ENCODE results near the gene FAM171A1.
"Not testable (repeated sequence)": the region's sequence is repeated elsewhere in the genome, so short reads cannot be mapped to it uniquely, and the experiment has no call there.

Gene FAM171A1

DNA sequence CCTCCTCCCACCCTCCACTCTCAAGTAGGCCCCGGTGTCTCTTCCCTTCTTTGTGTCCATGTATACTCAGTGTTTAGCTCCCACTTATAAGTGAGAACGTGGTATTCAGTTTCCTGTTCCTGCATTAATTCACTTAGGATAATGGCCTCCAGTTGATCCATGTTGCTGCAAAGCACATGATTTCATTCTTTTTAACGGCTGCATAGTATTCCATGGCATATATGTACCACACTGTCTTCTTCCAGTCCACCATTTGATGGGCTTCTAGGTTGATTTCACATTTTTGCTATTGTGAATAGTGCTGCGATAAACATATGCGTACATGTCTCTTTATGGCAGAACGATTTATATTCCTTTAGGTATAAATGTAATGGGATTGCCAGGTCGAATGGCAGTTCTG lies 51.0 kb downstream of the FAM171A1 start:
- DNase-seq (ENCODE audit: low spot score), result no peak

DNA sequence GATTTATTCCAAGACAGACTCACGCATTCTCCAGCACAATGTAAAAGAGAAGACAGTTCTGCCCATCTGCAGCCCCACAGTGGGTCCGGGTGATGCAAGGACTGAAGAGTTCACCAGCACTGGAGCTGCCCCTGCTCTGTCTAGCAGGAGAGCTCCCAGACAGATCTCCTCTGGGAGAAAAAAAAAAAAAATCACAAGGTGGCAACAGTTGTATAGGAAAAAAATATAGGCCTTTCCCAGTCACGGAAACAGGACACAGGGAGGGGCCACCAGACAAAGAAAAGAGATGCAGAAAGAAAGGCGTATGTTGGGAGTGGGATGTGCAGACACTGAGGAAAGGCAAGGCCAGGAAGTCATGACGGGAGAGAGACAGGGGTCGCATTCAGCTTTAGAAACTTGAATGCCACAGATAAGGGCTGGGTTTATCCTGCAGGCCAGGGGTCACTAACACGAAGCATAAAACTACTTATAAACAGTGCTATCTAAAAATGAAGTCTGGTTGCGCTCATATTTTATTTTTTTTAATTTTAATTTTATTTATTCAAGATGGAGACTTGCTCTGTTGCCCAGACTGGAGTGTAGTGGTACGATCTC lies 54.1 kb downstream of the FAM171A1 start:
- DNase-seq (ENCODE audit: low spot score), result no peak

DNA sequence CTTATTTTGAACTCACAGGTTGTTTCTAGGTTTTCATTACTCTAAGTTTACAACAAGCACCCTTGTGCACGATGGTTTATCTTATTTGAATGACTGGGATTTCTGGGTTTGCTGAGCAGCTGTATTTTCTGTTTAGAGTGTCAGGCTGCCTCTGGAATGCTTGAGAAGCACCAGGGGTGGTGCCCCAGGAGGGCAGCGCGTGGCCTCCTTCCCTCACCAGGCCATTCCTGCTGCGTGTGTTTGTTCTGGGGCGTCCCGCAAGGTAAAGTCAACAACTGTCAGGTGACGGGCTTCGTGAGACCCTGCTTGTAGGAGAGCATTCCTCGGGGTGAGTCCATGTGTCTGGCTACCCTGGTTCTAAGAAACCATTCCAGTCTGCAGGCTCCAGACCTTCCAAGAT lies 54.9 kb downstream of the FAM171A1 start:
- no peak for DNase-seq (ENCODE audit: low spot score)

DNA sequence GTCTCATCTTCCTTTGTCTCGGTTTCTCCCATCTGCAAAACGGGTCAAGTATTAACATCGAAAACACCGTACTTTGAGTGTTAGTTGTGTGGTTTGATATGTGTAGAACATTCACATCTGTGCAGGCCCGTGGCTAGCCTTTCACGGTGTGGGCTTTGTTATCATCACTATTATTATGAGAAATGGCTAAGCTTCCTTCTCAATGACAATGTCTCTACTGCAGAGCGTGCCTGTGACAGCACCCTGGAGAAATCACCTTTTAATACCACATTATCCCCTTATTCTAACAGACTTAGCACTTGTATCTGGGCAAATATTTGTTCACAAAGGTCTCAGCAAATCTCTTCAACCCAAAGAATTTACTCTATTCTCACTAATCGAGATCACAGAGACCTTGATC lies 55.8 kb downstream of the FAM171A1 start:
- no peak for DNase-seq (ENCODE audit: low spot score)

DNA sequence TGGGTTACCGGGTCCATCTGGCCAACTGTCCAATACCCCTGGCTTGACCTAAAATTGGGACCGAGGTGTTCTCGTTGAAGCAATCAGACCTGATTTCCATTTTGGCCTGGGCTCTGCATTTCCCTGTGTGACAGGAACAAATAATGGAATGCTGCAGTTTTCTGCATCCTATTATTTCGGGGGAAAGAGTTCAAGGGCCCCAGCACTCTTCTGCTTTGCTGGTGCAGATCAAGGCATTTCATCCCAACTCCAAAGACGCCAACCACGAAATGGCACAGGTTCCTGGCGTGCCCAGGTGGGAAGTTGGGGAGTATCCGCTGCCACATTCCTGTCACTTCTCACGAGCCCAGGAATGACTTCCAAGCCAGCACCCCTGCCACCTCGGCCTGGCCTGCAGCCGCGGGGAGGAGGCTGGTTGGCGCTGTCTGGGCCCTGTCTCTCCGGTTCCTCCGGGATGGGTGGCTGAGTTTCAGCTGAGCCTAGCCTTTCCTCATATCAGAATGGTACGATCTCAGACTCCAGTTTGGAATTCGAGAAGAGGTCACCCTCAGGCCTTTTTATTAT lies 56.5 kb downstream of the FAM171A1 start:
- no peak for DNase-seq (ENCODE audit: low spot score)

DNA sequence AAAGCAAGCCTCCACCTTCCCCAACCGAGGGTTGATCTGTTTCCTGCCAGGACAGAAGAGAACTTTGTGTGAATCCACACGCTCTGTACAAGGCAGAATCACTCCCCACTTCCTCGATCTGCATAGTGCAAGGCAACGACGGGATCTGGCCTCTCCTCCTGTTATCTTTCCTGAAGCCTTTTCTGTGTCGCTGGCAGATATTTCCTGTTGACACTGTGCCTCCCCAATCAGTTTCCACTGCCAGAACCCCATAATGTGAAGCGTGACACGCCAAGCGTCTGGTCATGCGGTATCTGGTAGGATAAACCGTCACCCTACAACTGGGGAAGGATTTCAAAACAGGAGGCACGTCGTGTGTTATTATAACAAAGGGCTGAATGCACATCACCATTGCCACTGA lies 57.2 kb downstream of the FAM171A1 start:
- no peak for DNase-seq (ENCODE audit: low spot score)

DNA sequence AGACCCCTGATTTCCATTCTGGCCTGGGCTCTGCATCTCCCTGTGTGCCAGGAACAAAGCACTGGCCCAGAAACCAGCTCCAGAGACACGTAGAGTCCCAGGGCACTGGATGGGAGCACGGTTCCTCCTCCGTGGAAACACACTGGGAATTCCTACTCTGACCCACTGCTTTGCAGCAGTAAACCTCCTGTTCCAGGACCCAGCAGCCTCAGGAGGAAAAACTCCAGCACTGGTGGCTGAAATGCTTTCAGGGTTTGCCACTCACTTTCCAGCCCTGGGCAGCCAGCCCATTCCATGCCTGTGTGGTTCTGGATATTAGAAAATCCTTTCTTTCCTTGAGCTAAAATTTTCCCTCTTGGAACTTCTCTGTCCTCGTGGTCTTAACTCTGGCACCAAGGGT lies 58.0 kb downstream of the FAM171A1 start:
- DNase-seq (ENCODE audit: low spot score), result no peak

DNA sequence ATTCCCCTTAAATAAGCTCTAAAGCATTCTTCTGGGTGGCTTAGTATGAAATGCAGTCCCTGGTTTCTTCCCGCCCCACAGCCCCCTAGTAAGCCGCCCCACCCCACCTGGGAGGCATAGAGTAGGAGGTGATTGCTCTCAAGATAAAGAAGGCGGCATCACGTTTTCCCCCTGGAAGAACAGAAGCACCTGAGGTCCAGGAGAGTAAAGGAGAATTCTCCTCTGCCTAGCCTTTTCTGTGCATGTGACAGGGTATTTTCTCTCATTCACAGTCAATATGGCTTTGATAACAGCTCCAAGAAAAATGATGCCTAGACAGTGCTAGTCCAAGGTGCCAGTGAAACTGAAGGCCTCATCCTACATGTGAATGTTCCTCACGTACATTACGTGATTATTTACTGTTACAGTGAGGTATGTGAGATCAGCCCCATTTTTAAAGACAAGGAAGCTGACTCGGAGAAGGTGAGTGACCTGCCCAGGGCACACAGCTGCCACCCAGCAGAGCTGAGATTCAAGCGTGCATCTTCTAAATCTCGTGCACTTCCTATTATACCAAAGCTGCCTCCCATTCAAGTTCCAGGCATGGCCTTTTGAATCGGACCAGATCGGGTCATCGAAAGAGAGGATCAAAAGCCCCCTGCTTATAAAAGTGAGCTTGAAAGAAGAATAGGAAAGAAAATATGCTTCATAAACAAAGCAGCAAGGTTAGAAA lies 59.4 kb downstream of the FAM171A1 start:
- no peak for DNase-seq (ENCODE audit: low spot score)

DNA sequence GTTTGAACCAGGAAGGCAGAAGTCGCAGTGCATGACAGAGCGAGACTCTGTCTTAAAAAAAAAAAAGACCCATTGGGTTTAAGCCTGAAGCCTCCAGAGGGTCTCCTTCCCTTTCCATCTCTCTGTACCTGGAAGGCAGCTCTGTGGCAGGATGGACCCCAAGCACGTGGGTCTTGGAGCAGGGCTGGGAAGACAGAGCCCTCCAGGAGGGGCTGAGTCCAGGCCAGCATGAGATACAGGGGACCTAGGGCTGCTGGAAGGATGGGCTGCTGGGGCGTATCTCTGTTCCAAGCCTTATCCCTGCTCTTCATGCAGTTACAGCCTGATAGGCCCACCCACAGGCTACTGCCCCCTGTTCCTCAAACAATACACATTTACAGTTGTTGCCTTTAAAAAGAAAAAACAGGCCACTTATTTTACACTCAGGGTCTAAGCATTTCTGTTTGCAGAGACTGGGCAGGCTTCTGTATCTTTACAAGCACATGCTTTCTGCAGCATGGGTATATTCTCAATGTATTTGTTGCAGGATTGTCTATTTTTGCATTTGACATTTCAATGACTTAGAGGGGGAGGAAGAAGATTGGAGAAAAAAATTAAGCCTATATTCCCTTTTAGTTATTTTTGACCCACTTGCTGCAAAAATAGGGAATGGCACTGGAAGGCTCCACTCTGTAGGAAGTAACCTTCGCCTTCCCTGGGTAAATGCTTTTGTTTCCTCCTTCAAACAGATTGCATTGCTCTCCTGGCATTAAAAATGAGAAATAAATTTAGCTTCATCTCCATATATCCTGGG lies 60.1 kb downstream of the FAM171A1 start:
- no peak for DNase-seq (ENCODE audit: low spot score)

DNA sequence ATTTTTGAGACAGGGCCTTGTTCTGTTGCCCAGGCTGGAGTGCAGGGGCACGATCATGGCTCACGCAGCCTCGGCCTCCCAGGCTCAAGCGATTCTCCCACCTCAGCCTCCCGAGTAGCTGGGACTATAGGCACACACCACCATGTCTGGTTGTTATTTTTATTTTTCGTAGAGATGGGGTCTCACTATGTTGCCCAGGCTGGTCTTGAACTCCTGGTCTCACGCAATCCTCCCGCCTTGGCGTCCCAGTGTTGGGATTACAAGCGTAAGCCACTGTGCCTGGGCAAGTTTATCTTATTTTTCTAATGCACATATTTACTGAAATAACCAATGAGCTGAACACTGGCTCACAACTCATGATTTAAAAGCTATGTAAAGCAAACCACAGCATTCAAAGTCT lies 61.9 kb downstream of the FAM171A1 start:
- DNase-seq (ENCODE audit: low spot score), result no peak

DNA sequence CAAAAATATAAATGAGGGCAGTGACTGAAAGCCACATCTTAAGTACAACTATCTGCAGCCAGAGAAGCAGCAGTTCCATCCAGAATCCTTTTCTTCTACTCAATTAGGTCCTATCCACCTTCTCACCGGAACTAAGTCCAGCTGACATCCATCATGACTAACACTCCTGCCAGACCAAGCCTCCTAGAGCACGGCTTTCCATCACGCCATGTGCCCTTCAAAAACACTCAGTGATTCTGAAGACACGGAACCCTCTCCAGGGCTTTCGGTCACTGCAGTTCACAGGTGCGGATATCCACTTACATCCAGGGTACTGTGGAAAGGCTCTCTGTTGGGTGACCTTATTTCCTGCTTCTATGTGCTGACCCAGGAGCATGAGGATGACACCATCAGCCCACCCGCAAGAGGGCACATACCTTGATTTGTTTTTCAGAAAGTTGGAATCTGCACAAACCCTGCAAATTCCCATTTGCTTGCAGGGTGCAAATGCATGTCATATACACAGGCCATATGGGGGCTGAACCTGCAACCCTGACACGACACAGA lies 64.3 kb downstream of the FAM171A1 start:
- DNase-seq (ENCODE audit: low spot score), result no peak

DNA sequence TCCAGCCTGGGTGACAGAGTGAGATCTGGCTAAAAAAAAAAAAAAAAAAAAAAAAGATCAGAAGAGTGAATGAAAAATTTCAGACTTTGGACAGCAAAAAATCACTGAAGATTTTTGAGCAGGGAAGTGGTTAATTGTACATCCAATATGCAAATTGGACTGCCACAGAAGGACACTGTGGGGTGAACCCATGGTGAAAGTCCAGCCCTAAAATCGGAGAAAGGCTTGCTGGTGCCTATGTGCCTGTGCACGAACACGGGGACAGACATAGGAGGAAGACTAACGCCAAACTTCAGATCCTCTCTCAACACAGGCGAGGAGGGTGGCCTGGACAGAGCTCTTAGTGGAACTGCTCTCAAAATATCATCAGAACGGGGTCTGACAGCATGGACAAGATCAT lies 65.5 kb downstream of the FAM171A1 start:
- no peak for DNase-seq (ENCODE audit: low spot score)

DNA sequence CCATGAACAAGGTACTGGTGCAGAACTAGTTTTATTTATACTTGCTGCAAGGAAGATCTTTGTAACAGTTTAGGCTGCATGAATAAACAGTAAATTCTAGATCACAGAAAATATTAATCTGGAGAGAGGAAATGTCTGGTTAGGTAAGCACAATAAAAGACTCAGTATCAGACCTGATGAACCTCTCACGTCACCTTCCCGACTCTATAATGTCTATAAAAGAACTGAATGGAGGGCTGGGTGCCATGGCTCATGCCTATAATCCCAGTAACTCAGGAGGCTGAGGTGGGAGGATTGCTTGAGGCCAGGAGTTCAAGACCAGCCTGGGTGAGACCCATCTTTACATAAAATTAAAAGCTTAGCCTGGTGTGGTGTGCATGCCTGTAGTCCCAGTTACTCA lies 65.9 kb downstream of the FAM171A1 start:
- DNase-seq (ENCODE audit: low spot score), result no peak

DNA sequence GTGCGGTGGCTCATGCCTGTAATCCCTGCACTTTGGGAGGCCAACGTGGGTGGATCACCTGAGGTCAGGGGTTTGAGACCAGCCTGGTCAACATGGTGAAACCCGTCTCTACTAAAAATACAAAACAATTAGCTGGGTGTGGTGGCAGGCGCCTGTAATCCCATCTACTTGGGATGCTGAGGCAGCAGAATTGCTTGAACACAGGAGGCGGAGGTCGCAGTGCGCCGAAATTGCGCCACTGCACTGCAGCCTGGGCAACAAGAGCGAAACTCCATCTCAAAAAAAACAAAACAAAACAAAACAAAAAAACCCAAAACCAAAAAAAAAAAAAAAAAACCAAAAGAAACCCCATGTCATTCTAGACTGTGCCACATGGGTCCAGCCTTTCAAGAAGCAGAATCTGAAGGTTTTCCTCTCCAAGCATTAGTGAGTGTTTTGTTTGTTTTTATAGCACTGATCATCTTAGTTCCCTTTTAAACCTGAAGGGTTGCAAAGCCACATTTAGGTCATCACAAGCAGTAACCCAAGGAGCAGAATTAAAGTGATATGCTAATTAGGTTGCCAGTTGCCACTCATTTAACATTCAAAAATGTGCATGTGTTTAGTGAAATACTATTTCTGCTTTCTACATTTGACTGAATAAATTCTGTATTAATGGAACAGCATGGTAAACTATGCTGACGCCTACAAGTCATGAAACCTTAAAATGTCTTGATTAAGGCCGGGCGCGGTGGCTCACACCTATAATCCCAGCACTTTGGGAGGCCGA lies 68.7 kb downstream of the FAM171A1 start:
- DNase-seq (ENCODE audit: low spot score), result not testable (repeated sequence)

DNA sequence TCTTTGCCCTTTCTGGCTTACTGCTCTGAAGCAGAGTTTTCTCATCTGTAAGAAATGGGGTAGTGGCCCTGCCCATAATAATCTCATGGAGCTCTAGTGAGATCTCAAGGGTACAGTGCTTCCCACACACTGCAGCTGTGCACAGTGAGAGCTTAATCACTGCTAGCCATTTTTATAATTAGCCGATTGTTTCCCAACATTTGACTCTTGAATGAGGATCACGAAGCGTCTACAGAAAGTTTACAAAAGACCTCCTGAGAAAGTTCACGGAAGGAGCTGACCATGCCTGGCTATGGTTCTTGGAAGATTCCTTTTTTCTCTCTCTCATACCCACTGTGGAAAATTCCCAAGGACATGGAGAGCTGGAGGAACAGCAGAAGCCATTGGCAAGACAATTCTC lies 70.4 kb downstream of the FAM171A1 start:
- no peak for DNase-seq (ENCODE audit: low spot score)

DNA sequence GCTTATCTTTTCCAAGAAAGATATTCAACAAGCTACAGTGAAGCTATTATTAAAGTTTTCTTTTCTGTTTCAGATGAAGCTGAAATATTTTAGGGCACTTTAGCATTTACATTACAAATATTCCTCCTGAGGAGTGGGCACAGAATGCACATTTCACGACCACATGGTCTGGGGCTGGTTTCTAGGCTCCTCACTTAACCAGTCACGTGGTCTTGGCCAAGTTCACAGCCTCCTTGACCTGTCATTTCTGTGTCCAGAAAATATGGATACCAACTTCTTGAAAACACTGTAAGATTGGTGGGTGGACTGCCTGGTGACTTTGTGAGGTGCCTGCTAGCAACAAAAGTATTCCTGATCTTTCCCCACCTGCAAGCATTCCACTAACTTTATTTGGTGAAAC lies 70.9 kb downstream of the FAM171A1 start:
- DNase-seq (ENCODE audit: low spot score), result no peak

DNA sequence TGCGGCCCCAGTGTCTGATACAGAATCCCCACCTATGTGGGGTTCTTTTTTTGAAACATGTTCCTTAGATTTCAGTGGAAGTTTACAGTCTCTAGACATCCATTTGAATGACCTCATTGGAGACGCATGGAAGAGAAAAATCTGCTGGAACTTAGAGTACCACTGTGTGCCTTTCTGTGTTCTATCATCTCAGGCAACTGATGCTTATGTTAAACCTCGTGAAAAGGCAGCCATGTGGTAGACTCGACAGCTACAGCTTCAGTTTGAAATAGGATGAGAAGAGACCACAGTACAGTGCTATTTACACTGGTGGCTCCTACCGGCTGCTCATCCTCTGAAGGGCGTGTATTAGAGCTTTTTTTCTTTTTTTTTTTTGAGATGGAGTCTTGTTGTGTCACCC lies 74.4 kb downstream of the FAM171A1 start:
- no peak for DNase-seq (ENCODE audit: low spot score)

DNA sequence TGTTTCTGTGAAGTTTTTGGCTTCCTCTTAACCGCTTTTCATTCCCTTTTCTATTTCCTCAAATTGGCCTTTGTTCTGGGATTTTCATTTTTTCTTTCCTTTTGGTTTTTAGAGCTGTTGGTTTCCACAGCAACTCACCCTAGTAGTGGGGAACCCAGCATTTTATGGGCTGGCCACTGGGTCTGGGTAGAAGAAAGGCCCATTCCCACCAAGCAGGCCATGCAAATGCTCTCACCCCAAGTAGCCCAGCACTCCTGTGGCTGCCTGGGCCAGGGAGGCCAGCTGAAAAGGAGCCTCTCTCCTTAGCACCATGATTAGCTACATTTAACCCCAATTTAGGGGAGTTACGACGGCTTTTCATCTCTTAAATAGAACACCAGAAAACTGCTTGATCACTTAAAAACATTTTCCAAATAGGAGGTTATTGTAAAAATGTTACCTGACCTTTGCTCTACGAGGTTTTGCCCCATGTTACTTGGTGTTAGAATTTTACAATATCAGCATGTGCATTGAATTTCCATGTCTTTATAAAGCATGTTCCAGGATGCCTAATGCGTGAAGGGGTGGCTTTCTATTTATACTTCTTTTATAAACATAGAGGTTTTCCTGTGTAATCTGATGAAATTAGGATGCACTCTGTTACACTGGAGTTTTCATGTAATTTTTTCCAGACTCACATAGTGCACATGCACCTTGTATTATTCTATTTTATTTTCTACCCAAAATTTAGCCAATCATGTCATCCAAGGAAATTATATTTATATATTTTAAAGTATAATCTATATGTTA lies 75.4 kb downstream of the FAM171A1 start:
- DNase-seq (ENCODE audit: low spot score), result no peak

DNA sequence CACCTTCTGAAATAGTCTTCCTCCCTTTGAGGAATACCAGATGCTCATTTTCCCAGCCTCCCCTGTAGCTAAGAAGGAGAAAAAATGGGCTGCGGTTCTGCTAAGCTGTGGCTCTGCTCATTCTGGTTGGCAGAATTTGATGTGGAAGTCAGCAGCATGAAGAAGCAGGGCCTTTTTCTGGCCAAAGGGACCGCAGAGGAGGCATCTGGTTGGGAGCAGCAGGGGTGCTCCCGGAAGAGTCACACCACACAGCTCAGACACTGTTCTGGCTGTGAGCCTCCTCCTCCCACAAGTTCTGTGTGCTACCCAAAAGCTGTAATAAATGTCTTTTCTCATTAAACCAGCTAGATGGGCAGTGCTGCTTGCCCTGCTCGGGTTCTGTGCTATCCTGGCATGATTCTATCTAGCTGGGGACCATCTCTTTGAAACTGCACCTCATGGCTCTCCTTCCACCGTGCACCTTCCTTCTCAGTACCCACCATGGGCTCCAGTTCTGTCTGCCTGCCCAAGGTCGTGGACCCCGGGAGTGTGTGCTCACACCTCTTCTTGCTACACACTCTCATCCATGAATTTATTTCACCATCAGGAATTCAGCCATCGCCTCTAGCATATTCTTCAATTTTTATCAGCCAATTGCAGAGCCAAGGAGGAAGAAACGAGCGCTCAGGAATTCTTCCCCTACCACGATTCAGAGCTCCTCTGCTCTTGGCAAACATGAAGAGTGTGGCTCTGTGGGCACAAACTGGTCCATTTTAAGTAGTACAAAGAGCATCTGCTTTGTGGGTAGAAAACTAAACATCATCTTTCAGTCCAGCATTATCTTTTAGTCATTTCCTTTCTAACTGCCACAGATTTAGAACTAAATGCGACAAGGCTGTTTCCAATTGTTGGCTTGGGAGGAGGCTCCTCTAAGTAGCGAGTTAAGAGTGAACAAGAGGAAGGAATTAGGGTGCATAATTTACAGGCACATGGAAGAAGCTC lies 76.9 kb downstream of the FAM171A1 start:
- DNase-seq (ENCODE audit: low spot score), result no peak

DNA sequence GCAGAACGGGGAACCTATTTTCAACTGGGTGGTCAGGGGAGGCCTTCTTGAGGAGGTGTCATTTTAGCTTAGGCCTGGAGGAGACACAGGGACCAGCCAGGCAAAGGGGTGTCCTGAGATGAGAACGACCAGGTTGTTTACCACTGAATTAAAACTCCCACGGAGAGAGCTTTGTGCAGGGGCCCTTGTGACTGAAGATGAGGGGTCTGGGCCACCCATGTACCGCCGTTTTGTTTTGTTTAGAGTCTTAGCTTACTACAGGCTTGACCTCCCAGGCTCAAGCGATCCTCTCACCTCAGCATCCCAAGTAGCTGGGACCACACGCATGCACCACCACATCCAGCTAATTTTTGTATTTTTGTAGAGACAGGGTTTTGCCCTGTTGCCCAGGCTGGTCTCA lies 80.4 kb downstream of the FAM171A1 start:
- no peak for DNase-seq (ENCODE audit: low spot score)

All from germinal center (tissue), 1 donor.